PFSK-1 (cell line): ENCODE results near the gene KIAA0753.

ENCODE experiments used
- FOXP2 ChIP-seq: optimal IDR thresholded peaks from 2 replicates; pipeline ENCODE3; 2011; ENCODE audit warnings: borderline replicate concordance, control low read depth, inconsistent platforms; ENCODE audit not compliant: insufficient read depth; ENCODE audit errors: extremely low read length, extremely low read depth
- POLR2AphosphoS5 ChIP-seq: IDR thresholded peaks from 2 replicates; pipeline ENCODE4 v1.6.1; 2012; ENCODE audit warnings: low read depth, mild to moderate bottlenecking, control low read depth, low read length, moderate library complexity
- SIN3A ChIP-seq: IDR thresholded peaks from 2 replicates; pipeline ENCODE4 v1.6.1; 2012; ENCODE audit warnings: mild to moderate bottlenecking, low read length, moderate library complexity, borderline replicate concordance; ENCODE audit not compliant: insufficient read depth
- TAF1 ChIP-seq: IDR thresholded peaks from 2 replicates; pipeline ENCODE4 v1.6.1; 2012; ENCODE audit warnings: low read length, control low read depth, borderline replicate concordance; ENCODE audit not compliant: insufficient read depth
- TF ChIP-seq, protein P1 (sequence below), 2 experiments: IDR thresholded peaks; 2 replicates each; pipeline versions ENCODE4 v1.6.1 to v1.8.0; 2011 to 2012; ENCODE audit warnings: low read depth in 2 of 2, low read length in 2 of 2, control low read depth in 1 of 2, inconsistent platforms in 1 of 2, mild to moderate bottlenecking in 1 of 2, moderate library complexity in 1 of 2; ENCODE audit not compliant: insufficient read depth in 1 of 2

KIAA0753 gene

DNA sequence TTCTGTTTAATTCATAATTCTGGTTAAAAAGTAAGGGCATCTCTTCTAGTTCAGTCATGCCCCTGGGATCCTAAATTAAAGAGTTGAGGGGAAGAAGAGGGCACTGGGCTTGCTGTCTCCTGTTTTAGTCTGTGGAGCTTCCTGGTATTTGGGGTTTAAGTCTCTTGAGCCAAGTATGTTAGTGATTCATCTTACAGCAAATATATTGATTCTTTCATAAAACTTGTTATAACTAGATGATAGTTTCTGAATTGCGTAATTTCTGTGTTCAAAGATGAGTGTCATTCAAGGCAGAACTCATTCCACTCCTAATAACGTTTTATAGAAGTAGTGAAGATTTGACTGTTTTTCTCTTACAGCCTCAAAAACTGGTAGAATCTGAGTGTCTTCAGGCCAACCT lies 2.1 kb upstream of the KIAA0753 start:
- TF ChIP-seq POLR2AphosphoS5 (no peak), SIN3A (no peak), FOXP2 (no peak), TAF1 (no peak)
- TF ChIP-seq, protein P1, sequence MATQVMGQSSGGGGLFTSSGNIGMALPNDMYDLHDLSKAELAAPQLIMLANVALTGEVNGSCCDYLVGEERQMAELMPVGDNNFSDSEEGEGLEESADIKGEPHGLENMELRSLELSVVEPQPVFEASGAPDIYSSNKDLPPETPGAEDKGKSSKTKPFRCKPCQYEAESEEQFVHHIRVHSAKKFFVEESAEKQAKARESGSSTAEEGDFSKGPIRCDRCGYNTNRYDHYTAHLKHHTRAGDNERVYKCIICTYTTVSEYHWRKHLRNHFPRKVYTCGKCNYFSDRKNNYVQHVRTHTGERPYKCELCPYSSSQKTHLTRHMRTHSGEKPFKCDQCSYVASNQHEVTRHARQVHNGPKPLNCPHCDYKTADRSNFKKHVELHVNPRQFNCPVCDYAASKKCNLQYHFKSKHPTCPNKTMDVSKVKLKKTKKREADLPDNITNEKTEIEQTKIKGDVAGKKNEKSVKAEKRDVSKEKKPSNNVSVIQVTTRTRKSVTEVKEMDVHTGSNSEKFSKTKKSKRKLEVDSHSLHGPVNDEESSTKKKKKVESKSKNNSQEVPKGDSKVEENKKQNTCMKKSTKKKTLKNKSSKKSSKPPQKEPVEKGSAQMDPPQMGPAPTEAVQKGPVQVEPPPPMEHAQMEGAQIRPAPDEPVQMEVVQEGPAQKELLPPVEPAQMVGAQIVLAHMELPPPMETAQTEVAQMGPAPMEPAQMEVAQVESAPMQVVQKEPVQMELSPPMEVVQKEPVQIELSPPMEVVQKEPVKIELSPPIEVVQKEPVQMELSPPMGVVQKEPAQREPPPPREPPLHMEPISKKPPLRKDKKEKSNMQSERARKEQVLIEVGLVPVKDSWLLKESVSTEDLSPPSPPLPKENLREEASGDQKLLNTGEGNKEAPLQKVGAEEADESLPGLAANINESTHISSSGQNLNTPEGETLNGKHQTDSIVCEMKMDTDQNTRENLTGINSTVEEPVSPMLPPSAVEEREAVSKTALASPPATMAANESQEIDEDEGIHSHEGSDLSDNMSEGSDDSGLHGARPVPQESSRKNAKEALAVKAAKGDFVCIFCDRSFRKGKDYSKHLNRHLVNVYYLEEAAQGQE (IDR thresholded peaks at IDR 0.05; ENCODE audit: insufficient read depth in 1 of 2, low read depth in 2 of 2, low read length in 2 of 2): no peak

DNA sequence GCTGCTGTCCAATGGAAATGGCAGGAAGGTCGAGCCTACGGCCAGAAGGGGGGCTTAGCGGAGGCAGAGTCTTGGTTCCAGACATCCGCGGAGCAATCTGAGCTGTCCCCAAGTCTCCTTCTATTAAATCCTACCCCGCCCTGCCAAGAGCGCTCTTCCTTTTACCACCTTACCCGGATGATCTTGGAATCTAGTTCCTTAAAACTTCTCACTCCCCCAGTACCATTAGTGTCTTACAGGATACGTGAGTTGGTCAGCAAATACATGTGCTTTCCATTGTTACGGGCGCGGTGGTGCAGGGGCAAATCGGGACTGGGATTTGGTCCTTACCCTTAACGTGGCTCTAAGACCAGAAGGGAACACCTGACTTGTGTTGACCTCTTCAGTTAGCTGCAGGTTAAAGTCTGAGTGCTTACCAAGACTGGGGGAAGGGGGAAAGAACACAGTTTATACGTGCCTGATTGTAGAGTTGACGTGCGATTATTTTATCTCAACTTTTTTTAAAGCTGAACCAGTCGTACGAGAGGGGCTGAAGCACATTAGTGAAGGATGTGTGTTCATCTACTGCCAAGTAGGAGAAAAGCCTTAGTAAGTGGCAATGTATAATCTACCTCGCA lies 844 bp upstream of the KIAA0753 start:
- TF ChIP-seq TAF1: no peak
- no peak for TF ChIP-seq FOXP2
- no peak for TF ChIP-seq POLR2AphosphoS5
- no peak for TF ChIP-seq SIN3A
- TF ChIP-seq, protein P1 (IDR thresholded peaks at IDR 0.05; ENCODE audit: insufficient read depth in 1 of 2, low read depth in 2 of 2, low read length in 2 of 2): no peak

DNA sequence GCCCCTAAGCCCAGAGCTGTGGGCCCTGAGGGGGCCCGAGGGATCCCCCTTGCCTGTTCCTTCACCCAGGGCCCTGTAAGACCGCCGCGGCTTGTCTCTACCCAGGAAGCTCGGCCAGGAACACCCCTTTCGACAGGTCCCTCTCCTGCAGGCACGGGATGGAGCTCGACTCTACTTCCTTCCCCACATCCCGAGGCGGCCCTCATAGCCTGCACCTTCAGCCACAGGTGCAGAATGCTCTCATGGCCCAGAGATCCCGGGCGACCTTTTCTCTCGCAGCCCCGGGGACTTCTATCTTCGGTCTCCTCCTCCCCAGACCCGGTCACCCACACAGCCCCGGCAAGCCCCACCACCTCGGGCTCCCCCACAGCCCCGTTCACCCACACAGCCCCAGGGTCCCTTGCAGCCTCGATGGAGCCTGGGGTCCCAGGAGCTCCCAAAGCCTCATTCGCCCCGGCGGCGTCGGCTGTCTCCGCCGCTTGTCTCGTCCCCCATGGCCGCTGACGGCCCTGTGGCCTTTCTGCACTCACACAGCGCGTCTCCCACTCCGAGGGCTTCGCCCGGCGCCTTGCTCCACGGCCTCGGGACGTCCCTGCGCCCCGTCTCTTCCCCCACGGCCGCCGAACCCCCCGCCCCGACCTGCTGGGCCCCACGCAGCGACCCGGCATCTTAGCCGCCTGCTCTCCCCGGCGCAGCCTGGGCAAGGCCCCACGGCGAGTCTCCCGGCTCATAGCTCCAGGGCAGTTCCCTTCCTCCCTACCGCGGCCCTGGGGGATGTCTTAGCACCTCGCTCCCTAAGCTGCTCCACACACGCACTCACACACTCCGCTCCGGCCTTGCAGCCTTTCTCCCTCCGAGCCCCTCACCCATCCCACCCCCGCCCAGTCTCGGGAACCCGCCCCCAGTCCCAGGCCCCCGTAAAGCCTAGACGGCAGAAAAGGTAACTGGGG lies 650 bp downstream of the KIAA0753 start:
- TF ChIP-seq SIN3A (no peak), TAF1 (no peak), POLR2AphosphoS5 (no peak), FOXP2 (no peak)
- TF ChIP-seq, protein P1 (IDR thresholded peaks at IDR 0.05; ENCODE audit: insufficient read depth in 1 of 2, low read depth in 2 of 2, low read length in 2 of 2): no peak

DNA sequence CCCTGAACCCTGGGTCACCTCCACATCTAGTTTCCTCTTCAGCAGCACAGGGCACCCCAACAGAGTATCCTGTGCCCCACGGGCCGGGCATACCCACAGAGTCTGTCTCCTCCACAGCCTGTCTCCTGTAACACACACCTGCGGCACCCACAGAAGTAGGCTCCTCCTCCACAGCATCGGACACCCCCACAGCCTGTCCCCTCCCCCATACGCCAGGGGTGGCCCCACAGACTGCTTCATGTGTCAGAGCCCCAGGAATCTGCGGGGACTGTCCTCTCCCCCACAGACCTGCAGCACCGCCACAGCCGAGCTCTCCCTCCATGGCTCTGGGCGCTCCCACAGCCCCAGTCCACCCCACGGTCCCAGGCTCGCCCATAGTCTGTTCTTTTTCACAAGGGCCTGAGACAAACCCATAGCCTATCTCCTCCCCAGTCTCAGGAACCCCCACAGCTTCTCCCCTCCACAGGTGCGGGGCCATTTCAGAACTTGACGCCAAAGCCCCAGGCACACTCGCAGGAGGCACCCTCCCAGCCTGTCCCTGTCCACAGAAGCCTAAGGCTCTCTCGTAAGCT lies 1.4 kb downstream of the KIAA0753 start:
- TF ChIP-seq POLR2AphosphoS5 (no peak), FOXP2 (no peak), TAF1 (no peak), SIN3A (no peak)
- TF ChIP-seq, protein P1 (IDR thresholded peaks at IDR 0.05; ENCODE audit: insufficient read depth in 1 of 2, low read depth in 2 of 2, low read length in 2 of 2): no peak
